Stimulated activated naive CD8-positive, alpha-beta T cell treated with anti-CD3 and anti-CD28 coated beads, Interleukin-15, amount 100 ng/mL, for 72 hours (primary cell): ENCODE measurements around the gene TBC1D24.
"Not testable (repeated sequence)": the region's sequence is repeated elsewhere in the genome, so short reads cannot be mapped to it uniquely, and the experiment has no call there.

ENCODE experiments used
- ATAC-seq: fragments of 150-1000 bp; cut with Tn5 transposase; 2 replicates; pipeline ENCODE4 v1.10.0; 2021; ENCODE audit warnings: mild to moderate bottlenecking, moderate library complexity
- DNase-seq, 2 donors: peaks; one replicate each; pipeline ENCODE4 v3.0.0; 2021 to 2022
- H3K27ac Mint-ChIP-seq, 2 donors: one replicate each; pipeline ENCODE4 v1.8.0; 2022; ENCODE audit warnings: mild to moderate bottlenecking in 2 of 2, mixed read lengths in 2 of 2, moderate library complexity in 2 of 2
- H3K27me3 Mint-ChIP-seq: one replicate; pipeline ENCODE4 v1.8.0; 2022; ENCODE audit warnings: mixed read lengths
- H3K4me1 Mint-ChIP-seq: one replicate; pipeline ENCODE4 v1.8.0; 2022; ENCODE audit warnings: mild to moderate bottlenecking, mixed read lengths
- H3K4me3 Mint-ChIP-seq, 2 donors: one replicate each; pipeline ENCODE4 v1.8.0; 2022; ENCODE audit warnings: mild to moderate bottlenecking in 2 of 2, mixed read lengths in 2 of 2, moderate library complexity in 1 of 2
- H3K9me3 Mint-ChIP-seq, 2 donors: one replicate each; pipeline ENCODE4 v1.8.0; 2022; ENCODE audit warnings: mixed read lengths in 2 of 2

The TBC1D24 gene

GRCh38 chr16:2533142-2533755 is 58.3 kb downstream of the TBC1D24 start:
- ATAC-seq, H3K9me3 Mint-ChIP-seq: not testable (repeated sequence)

GRCh38 chr16:2533912-2534311 is 59.0 kb downstream of the TBC1D24 start:
- no peaks in the 10 kb centered on the region for H3K27me3 Mint-ChIP-seq
- H3K27ac Mint-ChIP-seq, result peak overlapping the region in 1 of 2 donors; percentile 88
- H3K4me1 Mint-ChIP-seq, result peaks cover 46% of the 10 kb centered on the region
- peak overlapping the region; percentile 43 to 57 for H3K4me3 Mint-ChIP-seq
- no peak for DNase-seq
- H3K9me3 Mint-ChIP-seq, result no peaks in the 10 kb centered on the region
- no peak for ATAC-seq

More at GRCh38 chr16:2533142-2533755, 58.3 kb downstream of the TBC1D24 start:
- peak in 1 of 2 donors; percentile 15 for DNase-seq
- not testable (repeated sequence) for H3K27me3 Mint-ChIP-seq
- peak overlapping the region; percentile 94 to 96 for H3K27ac Mint-ChIP-seq
- H3K4me1 Mint-ChIP-seq, result peaks cover 41% of the 10 kb centered on the region
- H3K4me3 Mint-ChIP-seq, result peak overlapping the region; percentile 91 to 95

GRCh38 chr16:2534335-2534734 is 59.4 kb downstream of the TBC1D24 start:
- Mint-ChIP-seq H3K4me1 (peaks cover 51% of the 10 kb centered on the region), H3K4me3 (peak overlapping the region in 1 of 2 donors; percentile 57)
- H3K9me3 Mint-ChIP-seq, DNase-seq, ATAC-seq, H3K27ac Mint-ChIP-seq, H3K27me3 Mint-ChIP-seq: not testable (repeated sequence)

- Mint-ChIP-seq H3K27me3 (no peaks in the 10 kb centered on the region), H3K27ac (no peak overlapping the region), H3K9me3 (no peaks in the 10 kb centered on the region), H3K4me3 (no peak overlapping the region), H3K4me1 (peaks cover 58% of the 10 kb centered on the region)
- ATAC-seq (no peak), DNase-seq (no peak)
Measured at GRCh38 chr16:2535625-2536013, 60.7 kb downstream of the TBC1D24 start.

GRCh38 chr16:2537451-2538379 is 62.8 kb downstream of the TBC1D24 start, which contains the start of gene PDPK1:
PDPK1 (plus strand) TSS chr16:2538021; CDS start chr16:2538113, 92 bp downstream.
- H3K27me3 Mint-ChIP-seq, result no peaks in the 10 kb centered on the region
- ATAC-seq, result peak; percentile 90
- peak; percentile 95 to 96 for DNase-seq
- H3K9me3 Mint-ChIP-seq, result no peaks in the 10 kb centered on the region
- H3K27ac Mint-ChIP-seq, result peak within 1 kb of the TSS; percentile 95 to 97
- peaks cover 47% of the 10 kb centered on the region for H3K4me1 Mint-ChIP-seq
- H3K4me3 Mint-ChIP-seq, result peak within 1 kb of the TSS; percentile 88 to 94

GRCh38 chr16:2539192-2539844 is 64.4 kb downstream of the TBC1D24 start:
- Mint-ChIP-seq H3K27ac (peak overlapping the region; percentile 66 to 86), H3K4me3 (peak overlapping the region; percentile 83 to 94), H3K4me1 (peaks cover 44% of the 10 kb centered on the region)
- not testable (repeated sequence) for H3K27me3 Mint-ChIP-seq, H3K9me3 Mint-ChIP-seq, ATAC-seq, DNase-seq

- not testable (repeated sequence) for H3K27me3 Mint-ChIP-seq, ATAC-seq, H3K9me3 Mint-ChIP-seq
- peak overlapping the region; percentile 13 to 94 for H3K4me3 Mint-ChIP-seq
- peak in 1 of 2 donors; percentile 34 for DNase-seq
- H3K27ac Mint-ChIP-seq, result peak overlapping the region in 1 of 2 donors; percentile 27
- peaks cover 44% of the 10 kb centered on the region for H3K4me1 Mint-ChIP-seq
Measured at GRCh38 chr16:2539845-2540458, 65.0 kb downstream of the TBC1D24 start.

GRCh38 chr16:2540912-2541311 is 66.0 kb downstream of the TBC1D24 start:
- not testable (repeated sequence) for H3K27me3 Mint-ChIP-seq, H3K9me3 Mint-ChIP-seq, ATAC-seq, DNase-seq
- Mint-ChIP-seq H3K4me3 (peak overlapping the region; percentile 24 to 37), H3K27ac (peak overlapping the region in 1 of 2 donors; percentile 46), H3K4me1 (peaks cover 50% of the 10 kb centered on the region)

- H3K9me3 Mint-ChIP-seq, H3K27me3 Mint-ChIP-seq, ATAC-seq, DNase-seq, H3K27ac Mint-ChIP-seq: not testable (repeated sequence)
- Mint-ChIP-seq H3K4me1 (peaks cover 48% of the 10 kb centered on the region), H3K4me3 (peak overlapping the region; percentile 24 to 37)
Measured at GRCh38 chr16:2541409-2541808, 66.5 kb downstream of the TBC1D24 start.

GRCh38 chr16:2543771-2544170 is 68.8 kb downstream of the TBC1D24 start:
- H3K27ac Mint-ChIP-seq, result peak overlapping the region in 1 of 2 donors; percentile 71
- not testable (repeated sequence) for DNase-seq, H3K4me3 Mint-ChIP-seq, H3K9me3 Mint-ChIP-seq, ATAC-seq, H3K27me3 Mint-ChIP-seq
- peaks cover 35% of the 10 kb centered on the region for H3K4me1 Mint-ChIP-seq

- not testable (repeated sequence) for H3K9me3 Mint-ChIP-seq, DNase-seq, ATAC-seq, H3K27ac Mint-ChIP-seq, H3K27me3 Mint-ChIP-seq, H3K4me3 Mint-ChIP-seq, H3K4me1 Mint-ChIP-seq
Measured at GRCh38 chr16:2550283-2550878, 75.5 kb downstream of the TBC1D24 start.

GRCh38 chr16:2551420-2551889 is 76.5 kb downstream of the TBC1D24 start:
- not testable (repeated sequence) for ATAC-seq, H3K9me3 Mint-ChIP-seq, H3K27me3 Mint-ChIP-seq, H3K4me1 Mint-ChIP-seq, H3K4me3 Mint-ChIP-seq, DNase-seq
- peak overlapping the region in 1 of 2 donors; percentile 9 for H3K27ac Mint-ChIP-seq

- not testable (repeated sequence) for H3K4me3 Mint-ChIP-seq, ATAC-seq, DNase-seq
Measured at GRCh38 chr16:2554709-2555425, 79.9 kb downstream of the TBC1D24 start.

More at GRCh38 chr16:2554709-2555425, 79.9 kb downstream of the TBC1D24 start:
- not testable (repeated sequence) for H3K27ac Mint-ChIP-seq, H3K4me1 Mint-ChIP-seq, H3K9me3 Mint-ChIP-seq, H3K27me3 Mint-ChIP-seq
